Activated CD8-positive, alpha-beta memory T cell treated with anti-CD3 and anti-CD28 coated beads, Interleukin-2, amount 50 U/mL, for 1 hour (primary cell): ENCODE results near the gene KRTAP9-4.
"Not testable (repeated sequence)": the region's sequence is repeated elsewhere in the genome, so short reads cannot be mapped to it uniquely, and the experiment has no call there.

Source experiments
- DNase-seq: peaks from one replicate; pipeline ENCODE4 v3.0.0-alpha.2; 2020; ENCODE audit errors: extremely low read depth

The KRTAP9-4 gene, protein sequence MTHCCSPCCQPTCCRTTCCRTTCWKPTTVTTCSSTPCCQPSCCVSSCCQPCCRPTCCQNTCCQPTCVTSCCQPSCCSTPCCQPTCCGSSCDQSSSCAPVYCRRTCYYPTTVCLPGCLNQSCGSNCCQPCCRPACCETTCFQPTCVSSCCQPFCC

GRCh38 chr17:41249637-41250240 is at the start of gene KRTAP9-4:
KRTAP9-4 (plus strand) TSS chr17:41249687; CDS start chr17:41249721, 34 bp downstream.
- DNase-seq: not testable (repeated sequence)

GRCh38 chr17:41211845-41212466 is 37.5 kb upstream of the KRTAP9-4 start:
- no peak for DNase-seq

DNA sequence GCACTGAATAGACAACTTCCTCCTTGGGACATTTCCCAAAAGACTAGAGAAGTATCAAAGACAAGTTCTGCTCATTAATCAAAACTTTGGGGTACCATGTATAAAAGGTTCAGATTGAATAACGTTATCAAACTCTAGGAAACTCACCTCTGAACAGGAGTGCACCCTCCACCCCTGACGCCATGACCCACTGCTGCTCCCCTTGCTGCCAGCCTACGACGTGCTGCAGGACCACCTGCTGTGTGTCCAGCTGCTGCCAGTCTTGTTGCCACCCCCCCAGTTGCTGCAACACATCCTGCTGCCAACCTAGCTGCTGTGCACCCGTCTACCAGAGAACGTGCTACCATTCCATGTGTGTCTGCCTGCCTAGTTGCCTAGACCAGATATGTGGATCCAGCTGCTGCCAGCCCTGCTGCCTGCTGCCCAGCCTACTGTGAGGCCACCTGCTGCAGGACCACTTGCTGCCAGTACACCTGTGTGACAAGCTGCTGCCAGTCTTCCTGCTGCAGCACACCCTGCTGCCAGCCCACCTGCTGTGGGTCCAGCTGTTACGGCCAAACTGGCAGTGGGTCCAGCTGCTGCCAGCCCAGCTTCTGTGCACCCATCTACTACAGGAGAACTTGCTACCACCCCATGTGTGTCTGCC is 36.8 kb upstream of the KRTAP9-4 start:
- DNase-seq: no peak

DNA sequence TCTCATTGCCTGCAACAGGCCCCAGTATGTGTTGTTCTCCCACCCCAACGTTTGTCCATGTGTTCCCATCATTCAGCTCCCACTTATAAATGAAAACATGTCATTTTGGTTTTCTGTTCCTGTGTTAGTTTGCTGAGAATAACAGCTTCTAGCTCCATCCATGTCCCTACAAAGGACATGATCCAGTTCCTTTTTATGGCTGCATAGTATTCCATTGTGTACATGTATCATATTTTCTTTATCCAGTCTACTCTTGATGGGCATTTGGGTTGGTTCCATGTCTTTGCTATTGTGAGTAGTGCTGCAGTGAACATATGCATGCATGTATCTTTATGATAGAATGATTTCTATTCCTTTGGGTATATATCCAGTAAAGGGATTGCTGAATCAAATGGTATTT is 33.8 kb upstream of the KRTAP9-4 start:
- no peak for DNase-seq

- DNase-seq: no peak
Observed at GRCh38 chr17:41223821-41224220, 25.7 kb upstream of the KRTAP9-4 start.

DNA sequence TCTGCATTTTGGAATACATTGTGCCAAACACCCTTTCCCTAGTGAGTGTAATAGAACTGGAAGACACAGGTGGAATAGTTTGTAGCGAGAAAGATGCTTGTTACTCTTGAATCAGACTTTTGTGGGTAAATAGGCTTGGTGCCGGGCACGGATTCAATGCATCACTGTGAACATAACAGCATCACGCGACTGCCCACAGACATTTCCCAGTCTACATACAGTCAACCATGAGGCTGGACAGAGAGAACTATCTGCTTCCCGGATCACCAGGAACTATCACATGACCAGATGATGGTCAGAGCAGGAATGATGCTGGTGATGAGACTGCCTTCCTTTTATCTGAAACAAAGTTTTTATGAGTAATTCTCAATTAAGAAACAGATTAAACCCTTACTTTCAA is 23.4 kb upstream of the KRTAP9-4 start:
- no peak for DNase-seq

DNA sequence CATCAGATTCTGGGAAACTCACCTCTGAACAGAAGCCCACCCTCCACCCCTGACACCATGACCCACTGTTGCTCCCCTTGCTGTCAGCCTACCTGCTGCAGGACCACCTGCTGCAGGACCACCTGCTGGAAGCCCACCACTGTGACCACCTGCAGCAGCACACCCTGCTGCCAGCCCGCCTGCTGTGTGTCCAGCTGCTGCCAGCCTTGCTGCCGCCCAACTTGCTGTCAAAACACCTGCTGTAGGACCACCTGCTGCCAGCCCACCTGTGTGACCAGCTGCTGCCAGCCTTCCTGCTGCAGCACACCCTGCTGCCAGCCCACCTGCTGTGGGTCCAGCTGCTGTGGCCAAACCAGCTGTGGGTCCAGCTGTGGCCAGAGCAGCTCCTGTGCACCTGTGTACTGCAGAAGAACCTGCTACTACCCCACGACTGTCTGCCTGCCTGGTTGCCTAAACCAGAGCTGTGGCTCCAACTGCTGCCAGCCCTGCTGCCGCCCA is 22.8 kb upstream of the KRTAP9-4 start, which contains the start of gene KRTAP9-2:
TSS of gene KRTAP9-2 (plus strand) at position 51 of the 498 bp plus-strand sequence. CDS start at position 58, 7 bp downstream.
- DNase-seq: not testable (repeated sequence)

- no peak for DNase-seq
Observed at GRCh38 chr17:41230094-41230493, 19.4 kb upstream of the KRTAP9-4 start.

DNA sequence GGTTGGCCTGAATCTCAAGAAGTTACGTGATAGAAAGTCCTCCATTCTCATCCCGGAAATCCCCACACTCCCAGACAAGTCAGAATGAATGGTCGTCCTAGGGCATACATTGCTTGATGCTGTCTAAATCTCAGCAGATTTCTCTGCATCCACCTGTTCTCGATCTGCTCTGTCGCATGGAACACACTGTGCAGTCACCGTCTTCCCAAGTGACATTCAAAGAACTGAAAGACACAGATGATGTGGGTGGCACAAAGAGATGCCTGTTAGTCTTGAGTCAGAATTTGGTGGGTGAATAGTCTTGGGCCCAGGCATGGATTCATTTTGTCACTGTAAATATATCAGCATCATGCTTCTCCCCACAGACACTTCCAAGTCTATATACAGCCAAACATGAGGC is 17.8 kb upstream of the KRTAP9-4 start:
- DNase-seq: no peak

- not testable (repeated sequence) for DNase-seq
Observed at GRCh38 chr17:41232399-41233105, 16.9 kb upstream of the KRTAP9-4 start, which contains the start of gene KRTAP9-3. KRTAP9-3 (plus strand) TSS chr17:41232449; CDS start chr17:41232502, 53 bp downstream.

DNA sequence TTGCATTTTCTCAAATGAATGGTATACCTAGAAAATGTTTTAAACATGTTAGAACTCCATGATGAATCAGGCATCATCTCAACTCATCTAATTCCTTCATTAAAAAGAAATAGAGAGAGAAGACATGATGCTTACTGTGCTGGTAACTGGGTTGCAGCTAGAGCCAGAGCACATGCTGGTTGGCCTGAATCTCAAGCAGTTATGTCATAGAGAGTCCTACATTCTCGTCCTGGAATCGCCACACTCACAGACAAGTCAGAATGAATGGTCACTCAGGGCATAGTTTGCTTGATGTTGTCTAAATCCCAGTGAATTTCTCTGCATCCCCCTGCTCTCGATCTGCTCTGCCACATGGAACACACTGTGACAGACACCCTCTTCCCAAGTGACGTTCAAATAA is 12.4 kb upstream of the KRTAP9-4 start:
- not testable (repeated sequence) for DNase-seq

DNA sequence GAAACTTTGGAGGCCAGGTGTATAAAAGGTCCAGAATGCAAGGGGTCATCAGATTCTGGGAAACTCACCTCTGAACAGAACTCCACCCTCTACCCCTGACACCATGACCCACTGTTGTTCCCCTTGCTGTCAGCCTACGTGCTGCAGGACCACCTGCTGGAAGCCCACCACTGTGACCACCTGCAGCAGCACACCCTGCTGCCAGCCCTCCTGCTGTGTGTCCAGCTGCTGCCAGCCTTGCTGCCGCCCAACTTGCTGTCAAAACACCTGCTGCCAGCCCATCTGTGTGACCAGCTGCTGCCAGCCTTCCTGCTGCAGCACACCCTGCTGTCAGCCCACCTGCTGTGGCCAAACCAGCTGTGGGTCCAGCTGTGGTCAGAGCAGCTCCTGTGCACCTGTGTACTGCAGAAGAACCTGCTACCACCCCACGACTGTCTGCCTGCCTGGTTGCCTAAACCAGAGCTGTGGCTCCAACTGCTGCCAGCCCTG is 11.5 kb upstream of the KRTAP9-4 start, which contains the start of gene KRTAP9-8:
TSS of gene KRTAP9-8 (plus strand) at position 51 of the 489 bp plus-strand sequence. CDS start at position 104, 53 bp downstream.
- not testable (repeated sequence) for DNase-seq

DNA sequence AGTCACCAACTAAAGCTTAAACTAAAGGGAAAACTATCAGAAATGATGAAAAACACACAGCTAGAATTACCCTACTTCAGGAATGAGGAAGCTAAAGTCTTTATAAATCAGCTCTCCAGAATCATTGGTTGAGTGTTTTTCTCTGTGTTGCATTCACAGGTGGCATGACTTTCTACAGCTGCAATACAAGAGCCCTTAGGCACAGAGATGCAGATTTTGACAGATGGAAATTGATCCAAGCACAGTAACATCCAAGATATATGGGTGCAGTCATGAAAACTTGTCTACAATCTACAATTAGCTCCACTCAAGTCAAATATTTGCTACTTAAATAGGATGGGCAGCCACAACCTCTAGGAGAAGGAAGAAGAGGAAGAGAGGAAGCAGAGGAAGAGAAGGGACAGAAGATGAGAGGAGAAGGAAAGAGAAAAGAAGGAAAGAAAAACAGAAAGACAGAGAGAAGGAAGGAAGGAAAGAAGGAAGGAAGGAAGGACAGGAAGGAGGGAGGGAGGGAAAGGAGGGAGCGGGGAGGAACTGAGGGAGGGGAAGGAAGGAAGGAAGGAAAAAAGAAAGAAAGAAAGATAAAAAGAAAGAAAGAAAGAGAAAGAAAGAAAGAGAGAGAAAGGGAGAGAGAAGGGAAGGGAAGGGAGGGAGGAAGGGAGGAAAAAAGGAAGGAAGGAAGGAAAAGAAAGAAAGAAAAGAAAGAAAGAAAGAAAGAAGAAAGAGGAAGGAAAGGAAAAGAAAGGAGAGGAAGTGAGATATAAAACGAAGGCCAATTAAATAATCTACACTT is 2.3 kb upstream of the KRTAP9-4 start:
- DNase-seq: not testable (repeated sequence)

DNA sequence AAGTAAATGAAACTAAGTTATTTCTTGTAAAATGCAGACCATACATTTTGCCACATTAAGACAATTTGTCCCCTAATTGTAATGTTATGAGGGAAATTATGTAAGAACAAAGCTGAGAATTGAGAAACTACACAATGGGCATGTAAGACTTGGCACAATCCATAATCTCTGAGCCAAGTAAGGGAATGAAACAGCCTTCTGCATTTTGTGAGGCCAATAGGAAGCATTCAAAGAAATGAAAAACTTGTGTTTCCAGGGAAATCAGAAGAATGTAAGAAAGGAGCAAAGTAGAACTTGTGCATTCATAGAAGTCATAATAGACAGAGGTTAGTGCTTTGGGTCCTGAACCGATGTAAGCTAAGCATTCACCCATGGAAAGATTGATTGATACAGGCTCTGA is 1.8 kb downstream of the KRTAP9-4 start:
- no peak for DNase-seq

DNA sequence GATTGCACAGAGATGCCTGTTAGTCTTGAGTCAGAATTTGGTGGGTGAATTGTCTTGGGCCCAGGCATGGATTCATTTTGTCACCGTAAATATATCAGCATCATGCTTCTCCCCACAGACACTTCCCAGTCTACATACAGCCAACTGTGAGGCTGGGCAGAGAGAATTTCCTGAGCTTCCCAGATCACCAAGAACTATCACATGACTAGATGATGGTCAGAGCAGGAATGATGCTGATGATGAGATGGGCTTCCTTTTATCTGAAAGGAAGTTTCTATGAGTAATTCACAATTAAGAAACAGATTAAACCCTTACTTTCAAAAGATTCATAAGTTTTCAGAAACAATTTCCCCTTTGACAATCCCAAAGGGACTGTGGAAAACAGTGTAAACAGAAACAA is 5.4 kb downstream of the KRTAP9-4 start:
- DNase-seq: no peak

- not testable (repeated sequence) for DNase-seq
Observed at GRCh38 chr17:41255381-41256290, 6.1 kb downstream of the KRTAP9-4 start, which contains the start of gene KRTAP9-9. KRTAP9-9 (plus strand) TSS chr17:41255384.

DNA sequence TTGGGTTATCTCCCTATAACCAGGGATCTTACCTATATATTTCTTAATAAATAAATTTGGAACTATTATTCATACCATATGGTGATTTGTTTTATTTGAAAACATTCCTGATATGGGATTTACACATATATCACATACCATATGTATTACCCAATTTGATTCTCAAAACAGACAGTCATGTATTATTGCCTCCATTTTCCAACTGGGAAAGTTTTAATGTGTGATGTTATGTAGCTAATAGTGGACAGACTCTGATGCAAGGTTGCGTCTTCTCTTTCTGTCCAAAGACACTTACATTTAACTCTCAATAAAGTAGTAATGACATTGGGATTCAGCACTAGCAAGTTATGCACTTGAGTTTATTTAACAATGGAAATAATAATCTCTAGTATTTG is 6.8 kb downstream of the KRTAP9-4 start:
- DNase-seq: no peak

DNA sequence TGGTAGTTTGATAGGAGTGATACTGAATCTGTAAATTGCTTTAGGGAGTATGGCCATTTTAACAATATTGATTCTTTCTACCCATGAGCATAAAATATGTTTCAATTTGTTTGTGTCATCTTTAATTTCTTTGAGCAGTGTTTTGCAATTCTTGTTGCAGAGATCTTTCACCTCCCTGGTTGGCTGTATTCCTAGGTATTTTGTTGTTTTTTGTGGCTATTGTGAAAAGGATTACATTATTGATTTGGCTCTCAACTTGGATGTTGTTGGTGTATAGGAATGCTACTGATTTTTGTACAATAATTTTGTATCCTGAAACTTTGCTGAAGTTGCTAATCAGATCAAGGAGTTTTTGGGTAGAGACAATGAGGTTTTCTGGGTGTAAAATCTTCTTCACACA is 8.9 kb downstream of the KRTAP9-4 start:
- DNase-seq: no peak

DNA sequence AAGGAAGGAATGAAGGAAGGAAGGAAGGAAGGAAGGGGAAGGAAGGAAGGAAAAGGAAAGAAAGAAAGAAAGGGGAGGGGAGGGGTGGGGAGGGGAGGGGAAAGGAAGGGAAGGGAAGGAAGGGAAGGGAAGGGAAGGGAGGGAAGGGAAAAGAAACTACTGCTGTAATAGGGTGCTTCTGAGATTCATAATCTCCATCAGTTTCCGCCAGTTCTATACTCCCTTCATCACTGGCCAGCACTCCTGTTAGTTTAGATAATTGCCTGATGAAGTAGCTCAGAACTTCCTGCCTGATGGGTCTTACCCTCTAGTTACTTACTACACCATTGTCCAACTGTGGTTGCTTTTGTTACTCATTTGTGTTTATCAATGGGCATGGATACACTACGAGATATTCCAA is 13.7 kb downstream of the KRTAP9-4 start:
- no peak for DNase-seq
